Mammary epithelial cell (primary cell): ENCODE results near the gene C3orf18.

Source experiments
- CTCF ChIP-seq, 2 donors: IDR thresholded peaks in 1 of 2; conservative IDR thresholded peaks in 1 of 2; 2 replicates each; pipeline ENCODE4 v1.5.1; 2011 to 2012; ENCODE audit warnings: inconsistent platforms in 2 of 2, low read length in 2 of 2, mild to moderate bottlenecking in 2 of 2, control low read depth in 1 of 2, low read depth in 1 of 2; ENCODE audit not compliant: insufficient read depth in 1 of 2; ENCODE audit errors: extremely low read depth in 1 of 2
- EZH2 ChIP-seq: IDR thresholded peaks from 2 replicates; pipeline ENCODE4 v1.6.1; 2012; ENCODE audit warnings: low read length, inconsistent platforms, borderline replicate concordance

- TF ChIP-seq CTCF (conservative IDR thresholded peaks at IDR 0.05 in 1 of 2, IDR thresholded peaks at IDR 0.05 in 1 of 2; ENCODE audit: extremely low read depth in 1 of 2, insufficient read depth in 1 of 2, low read depth in 1 of 2, low read length in 2 of 2): no peak
- TF ChIP-seq EZH2: no peak
Measured at GRCh38 chr3:50571486-50571885, 3.9 kb upstream of the C3orf18 start.
